Nucleus accumbens (tissue), 56 donors: Measurements from ENCODE around the gene SNRNP48.

ENCODE experiments used
- DNase-seq, 56 donors: peaks; one replicate each; lab custom pipeline; 2025; lab: John Stamatoyannopoulos, UW

Gene SNRNP48

GRCh38 chr6:7640016-7640415, 50.0 kb downstream of the SNRNP48 start:
- DNase-seq = no peak

- peak in 1 of 56 donors; percentile 4 for DNase-seq
Observed at GRCh38 chr6:7640607-7641577, 50.9 kb downstream of the SNRNP48 start.

- DNase-seq = no peak
Observed at GRCh38 chr6:7642791-7643190, 52.8 kb downstream of the SNRNP48 start.

GRCh38 chr6:7644417-7644816, 54.4 kb downstream of the SNRNP48 start:
- DNase-seq = no peak

- DNase-seq = no peak
Observed at GRCh38 chr6:7646394-7646793, 56.4 kb downstream of the SNRNP48 start.

GRCh38 chr6:7647504-7647903, 57.5 kb downstream of the SNRNP48 start:
- no peak for DNase-seq

- DNase-seq = no peak
Observed at GRCh38 chr6:7649037-7649810, 59.2 kb downstream of the SNRNP48 start.

- no peak for DNase-seq
Observed at GRCh38 chr6:7650878-7651277, 60.9 kb downstream of the SNRNP48 start.

GRCh38 chr6:7652957-7653356, 63.0 kb downstream of the SNRNP48 start:
- DNase-seq = no peak

GRCh38 chr6:7656355-7656754, 66.4 kb downstream of the SNRNP48 start:
- DNase-seq = no peak

GRCh38 chr6:7658543-7658942, 68.5 kb downstream of the SNRNP48 start:
- no peak for DNase-seq

GRCh38 chr6:7661364-7661763, 71.4 kb downstream of the SNRNP48 start:
- DNase-seq = no peak
